ENCODE measurements around the gene COL13A1. TPM values are rescaled to one million over a fixed set of nuclear protein-coding genes. Genes with fewer than 3 reads are reported as not detected.

COL13A1 gene
- total RNA-seq, 1 experiment from 2014 or later = 18.0 TPM

- Histone ChIP-seq H3K36me3 (replicated peaks; ENCODE audit: control insufficient read depth, insufficient read depth, low read length) (no peaks in the 10 kb centered on the region), H3K4me3 (ENCODE audit: insufficient read depth, low read depth, low read length) (no peak overlapping the region), H3K27me3 (ENCODE audit: control insufficient read depth, insufficient read depth, low read length) (no peaks in the 10 kb centered on the region)
- DNase-seq = no peak
These were observed 94.1 kb downstream of the COL13A1 start for GRCh38 chr10:69895759-69896158.

DNA sequence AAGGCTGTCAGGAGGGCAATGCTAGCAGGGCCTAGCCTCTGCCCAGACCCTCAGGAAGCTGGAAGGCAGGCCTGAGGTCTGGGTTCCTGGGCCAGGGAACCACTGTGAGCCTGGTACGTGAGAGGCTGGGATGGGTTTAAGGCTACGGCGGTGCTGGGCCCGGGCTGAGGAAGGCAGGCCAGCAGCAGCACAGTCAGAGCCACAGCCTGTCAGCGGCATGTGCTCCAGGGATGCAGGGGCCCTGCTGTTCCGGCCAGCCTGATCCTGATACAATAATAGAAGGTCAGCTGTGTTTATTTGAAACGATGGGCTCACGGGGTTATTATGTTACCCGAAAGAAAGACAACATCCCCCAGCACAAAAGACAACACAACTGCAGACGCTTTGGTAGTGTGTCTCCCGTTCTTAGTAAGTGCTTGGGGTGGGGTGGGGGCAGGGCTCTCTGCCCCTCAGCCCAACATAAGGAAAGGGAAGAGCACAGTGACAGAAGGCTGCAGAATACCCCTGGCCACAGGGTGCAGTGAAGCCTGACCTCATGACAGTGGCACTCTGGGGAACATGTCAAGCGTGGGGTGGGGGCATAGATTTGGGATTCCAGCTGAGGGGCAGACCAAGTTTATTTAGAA lies 95.0 kb downstream of the COL13A1 start:
- peak; percentile 81 for DNase-seq
- Histone ChIP-seq H3K36me3 (replicated peaks; ENCODE audit: control insufficient read depth, insufficient read depth, low read length) (no peaks in the 10 kb centered on the region), H3K4me3 (ENCODE audit: insufficient read depth, low read depth, low read length) (no peak overlapping the region), H3K27me3 (ENCODE audit: control insufficient read depth, insufficient read depth, low read length) (no peaks in the 10 kb centered on the region)

- Histone ChIP-seq H3K36me3 (replicated peaks; ENCODE audit: control insufficient read depth, insufficient read depth, low read length) (no peaks in the 10 kb centered on the region), H3K27me3 (ENCODE audit: control insufficient read depth, insufficient read depth, low read length) (no peaks in the 10 kb centered on the region), H3K4me3 (ENCODE audit: insufficient read depth, low read depth, low read length) (no peak overlapping the region)
- DNase-seq = no peak
These were observed 95.7 kb downstream of the COL13A1 start for GRCh38 chr10:69897432-69897831.

GRCh38 chr10:69897999-69898398 lies 96.3 kb downstream of the COL13A1 start:
- no peak for DNase-seq
- H3K27me3 ChIP-seq (ENCODE audit: control insufficient read depth, insufficient read depth, low read length) = no peaks in the 10 kb centered on the region
- no peak overlapping the region for H3K4me3 ChIP-seq (ENCODE audit: insufficient read depth, low read depth, low read length)
- H3K36me3 ChIP-seq (replicated peaks; ENCODE audit: control insufficient read depth, insufficient read depth, low read length) = no peaks in the 10 kb centered on the region

GRCh38 chr10:69898524-69898923 lies 96.8 kb downstream of the COL13A1 start:
- Histone ChIP-seq H3K4me3 (ENCODE audit: insufficient read depth, low read depth, low read length) (no peak overlapping the region), H3K36me3 (replicated peaks; ENCODE audit: control insufficient read depth, insufficient read depth, low read length) (no peaks in the 10 kb centered on the region), H3K27me3 (ENCODE audit: control insufficient read depth, insufficient read depth, low read length) (no peaks in the 10 kb centered on the region)
- DNase-seq = no peak

DNA sequence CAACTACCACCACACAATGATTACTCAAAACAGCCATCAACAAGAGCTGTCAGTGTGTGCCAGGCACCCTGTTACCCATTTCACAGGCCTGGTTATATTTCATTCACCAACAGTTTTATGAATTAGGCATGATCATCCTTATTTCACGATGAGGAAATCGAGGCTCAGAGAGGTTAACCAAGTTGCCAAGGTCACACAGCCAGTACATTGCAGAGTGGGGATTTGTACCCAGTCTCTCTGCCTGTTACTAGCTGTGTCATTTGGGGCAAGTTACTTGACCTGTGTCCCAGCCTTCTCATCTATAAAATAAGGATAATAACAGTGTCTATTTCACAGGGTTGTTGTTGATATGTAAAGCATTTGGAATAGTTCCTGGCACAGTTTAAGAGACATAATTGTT lies 97.2 kb downstream of the COL13A1 start:
- no peak overlapping the region for H3K4me3 ChIP-seq (ENCODE audit: insufficient read depth, low read depth, low read length)
- DNase-seq = no peak
- no peaks in the 10 kb centered on the region for H3K36me3 ChIP-seq (replicated peaks; ENCODE audit: control insufficient read depth, insufficient read depth, low read length)
- no peaks in the 10 kb centered on the region for H3K27me3 ChIP-seq (ENCODE audit: control insufficient read depth, insufficient read depth, low read length)

DNA sequence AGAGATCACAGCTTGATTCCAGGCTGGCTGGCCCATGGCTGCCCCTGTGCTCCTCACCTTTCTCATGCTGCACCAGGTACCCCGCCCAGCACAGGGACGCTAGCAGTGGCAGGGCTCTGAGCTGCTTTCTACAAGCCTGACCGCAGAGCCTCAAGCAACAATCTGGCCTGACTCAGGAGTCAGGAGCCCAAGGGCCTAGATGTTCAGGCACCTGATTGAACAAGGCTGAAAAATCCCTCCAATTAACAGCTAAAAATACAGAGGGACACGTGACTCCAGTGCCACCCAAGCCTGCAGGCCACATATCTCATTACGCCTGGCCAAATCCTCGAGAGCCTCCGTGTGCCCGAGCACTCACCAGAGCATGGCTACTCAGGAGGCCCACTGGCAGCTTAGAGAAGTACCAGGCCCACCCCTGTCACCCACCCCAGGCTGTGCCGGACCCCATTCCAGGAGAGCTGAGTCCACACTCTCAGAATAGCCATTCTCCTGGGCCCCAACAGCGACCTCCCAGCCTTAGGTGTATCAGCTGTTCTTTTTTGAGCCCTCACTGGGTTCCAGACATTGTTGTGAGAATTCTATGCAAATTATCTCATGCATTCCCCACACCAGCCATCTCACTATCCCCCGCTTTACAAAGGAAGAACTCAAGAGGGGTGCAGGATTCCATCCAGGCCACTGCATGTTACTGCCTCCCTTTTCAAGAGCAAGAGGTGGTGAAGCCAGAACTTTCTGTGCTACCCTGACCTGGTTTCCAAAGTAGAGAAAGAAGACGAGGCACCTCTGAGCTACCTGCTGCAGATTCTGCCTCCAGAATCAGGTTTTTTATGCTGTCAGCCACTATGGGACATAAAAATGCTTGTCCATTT lies 98.3 kb downstream of the COL13A1 start:
- DNase-seq = peak; percentile 69
- Histone ChIP-seq H3K36me3 (replicated peaks; ENCODE audit: control insufficient read depth, insufficient read depth, low read length) (no peaks in the 10 kb centered on the region), H3K4me3 (ENCODE audit: insufficient read depth, low read depth, low read length) (no peak overlapping the region)

DNA sequence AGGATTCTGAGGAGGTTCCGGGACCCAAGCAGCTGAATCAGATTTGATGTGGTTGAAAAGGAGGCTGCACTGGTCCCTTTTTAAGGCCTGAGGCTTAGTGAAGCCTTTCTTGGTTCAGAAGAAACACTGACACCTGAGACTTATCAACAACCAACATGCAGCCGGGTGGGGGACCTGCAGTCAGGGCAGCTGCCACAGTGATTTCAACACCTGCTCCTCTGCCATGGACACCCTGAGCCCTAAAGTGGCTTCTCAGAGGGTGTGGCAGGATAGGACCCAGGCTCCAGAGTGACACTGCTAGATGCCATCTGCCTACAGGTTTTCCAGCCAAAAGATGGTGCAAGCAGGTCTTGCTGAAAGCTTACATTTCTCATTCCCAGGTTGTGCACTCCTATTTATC lies 99.3 kb downstream of the COL13A1 start:
- Histone ChIP-seq H3K36me3 (replicated peaks; ENCODE audit: control insufficient read depth, insufficient read depth, low read length) (no peaks in the 10 kb centered on the region), H3K27me3 (ENCODE audit: control insufficient read depth, insufficient read depth, low read length) (no peaks in the 10 kb centered on the region), H3K4me3 (ENCODE audit: insufficient read depth, low read depth, low read length) (no peak overlapping the region)
- no peak for DNase-seq

More for the DNA sequence above, 98.3 kb downstream of the COL13A1 start:
- H3K27me3 ChIP-seq (ENCODE audit: control insufficient read depth, insufficient read depth, low read length) = no peaks in the 10 kb centered on the region

DNA sequence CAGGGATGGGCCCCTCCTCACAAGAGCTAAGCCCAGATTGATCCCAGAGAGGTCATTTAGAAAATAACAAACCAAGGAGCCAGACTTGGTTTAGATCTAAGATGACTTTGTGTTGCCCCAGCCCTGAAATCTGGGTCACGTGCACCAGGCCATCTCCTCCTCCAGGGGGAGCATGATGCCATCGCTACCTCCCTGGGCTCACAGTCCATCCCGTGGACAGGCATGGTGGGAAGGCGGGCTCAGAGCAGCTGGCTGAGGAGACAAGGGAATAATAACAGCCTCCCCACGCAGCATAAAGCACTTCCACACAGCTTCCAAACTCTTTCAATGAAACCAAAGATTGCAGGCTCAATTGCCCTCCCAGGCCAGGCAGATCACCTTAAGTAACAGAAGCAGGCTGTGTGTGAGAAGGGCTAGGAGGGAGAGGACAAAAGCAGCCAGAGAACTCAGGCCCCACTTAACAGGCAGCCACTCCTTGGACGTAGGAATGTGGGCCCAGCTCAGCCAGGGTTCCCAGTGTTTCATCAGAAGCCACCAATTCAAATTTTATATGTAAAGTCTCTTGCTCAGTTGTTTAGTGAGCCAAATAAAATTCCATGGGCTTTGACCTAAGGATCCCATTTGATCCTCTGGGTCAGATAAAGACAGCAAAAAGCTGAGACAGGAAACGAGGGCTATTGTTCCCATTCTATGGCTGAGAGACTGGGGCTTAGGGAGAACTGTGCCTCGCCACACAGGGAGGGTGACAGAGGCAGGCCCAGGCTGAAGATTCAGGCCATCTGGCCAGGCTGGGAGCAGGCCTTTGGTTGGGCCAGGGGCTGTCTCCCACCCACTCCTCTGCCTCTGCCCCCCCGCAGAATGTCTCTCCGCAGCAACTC lies 100.2 kb downstream of the COL13A1 start:
- Histone ChIP-seq H3K4me3 (ENCODE audit: insufficient read depth, low read depth, low read length) (no peak overlapping the region), H3K36me3 (replicated peaks; ENCODE audit: control insufficient read depth, insufficient read depth, low read length) (no peaks in the 10 kb centered on the region), H3K27me3 (ENCODE audit: control insufficient read depth, insufficient read depth, low read length) (no peaks in the 10 kb centered on the region)
- peak; percentile 96 for DNase-seq

DNA sequence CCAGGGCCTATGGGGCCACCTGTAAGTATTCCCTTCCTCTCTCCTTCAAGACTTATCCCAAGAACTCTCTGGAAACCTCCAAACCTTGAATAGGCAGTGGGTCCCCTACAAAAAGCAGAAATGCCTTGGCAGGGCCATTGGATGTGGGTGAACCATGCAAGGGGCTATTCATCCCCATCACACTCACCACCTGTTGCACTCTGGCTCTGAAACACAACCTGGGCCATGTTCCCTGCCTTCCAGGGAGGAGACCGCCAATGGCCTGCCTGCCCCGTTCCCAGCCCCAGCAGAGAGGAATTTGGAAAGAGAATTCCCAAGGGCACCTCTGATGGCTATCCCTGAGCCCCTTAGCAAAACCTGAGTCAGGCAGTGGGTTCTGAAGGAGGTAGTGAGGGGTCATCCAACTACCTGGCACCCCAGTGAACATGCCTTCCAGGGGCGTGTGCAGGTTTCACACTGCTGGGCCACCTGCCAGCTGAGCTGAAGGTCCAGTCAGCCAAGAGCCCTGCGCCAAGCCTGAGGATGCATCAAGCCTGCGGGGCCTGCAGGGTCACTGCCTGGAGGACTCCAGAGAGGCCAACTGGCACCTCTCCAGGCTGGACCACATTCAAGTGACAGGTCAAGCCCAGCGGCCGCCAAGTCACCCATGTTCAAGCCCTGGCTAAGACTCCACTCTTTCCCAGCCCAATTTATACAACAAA lies 101.3 kb downstream of the COL13A1 start:
- no peaks in the 10 kb centered on the region for H3K36me3 ChIP-seq (replicated peaks; ENCODE audit: control insufficient read depth, insufficient read depth, low read length)
- no peak overlapping the region for H3K4me3 ChIP-seq (ENCODE audit: insufficient read depth, low read depth, low read length)
- H3K27me3 ChIP-seq (ENCODE audit: control insufficient read depth, insufficient read depth, low read length) = no peaks in the 10 kb centered on the region
- no peak for DNase-seq

GRCh38 chr10:69904533-69904932 lies 102.8 kb downstream of the COL13A1 start:
- H3K4me3 ChIP-seq (ENCODE audit: insufficient read depth, low read depth, low read length) = no peak overlapping the region
- no peaks in the 10 kb centered on the region for H3K36me3 ChIP-seq (replicated peaks; ENCODE audit: control insufficient read depth, insufficient read depth, low read length)
- DNase-seq = peak; percentile 69
- H3K27me3 ChIP-seq (ENCODE audit: control insufficient read depth, insufficient read depth, low read length) = no peaks in the 10 kb centered on the region

GRCh38 chr10:69906425-69906824 lies 104.7 kb downstream of the COL13A1 start:
- H3K4me3 ChIP-seq (ENCODE audit: insufficient read depth, low read depth, low read length) = no peak overlapping the region
- DNase-seq = no peak
- no peaks in the 10 kb centered on the region for H3K27me3 ChIP-seq (ENCODE audit: control insufficient read depth, insufficient read depth, low read length)
- H3K36me3 ChIP-seq (replicated peaks; ENCODE audit: control insufficient read depth, insufficient read depth, low read length) = no peaks in the 10 kb centered on the region

GRCh38 chr10:69907517-69907916 lies 105.8 kb downstream of the COL13A1 start:
- Histone ChIP-seq H3K4me3 (ENCODE audit: insufficient read depth, low read depth, low read length) (no peak overlapping the region), H3K27me3 (ENCODE audit: control insufficient read depth, insufficient read depth, low read length) (no peaks in the 10 kb centered on the region), H3K36me3 (replicated peaks; ENCODE audit: control insufficient read depth, insufficient read depth, low read length) (no peaks in the 10 kb centered on the region)
- DNase-seq = no peak

GRCh38 chr10:69908124-69908523 lies 106.4 kb downstream of the COL13A1 start:
- no peak overlapping the region for H3K4me3 ChIP-seq (ENCODE audit: insufficient read depth, low read depth, low read length)
- no peaks in the 10 kb centered on the region for H3K27me3 ChIP-seq (ENCODE audit: control insufficient read depth, insufficient read depth, low read length)
- DNase-seq = no peak
- no peaks in the 10 kb centered on the region for H3K36me3 ChIP-seq (replicated peaks; ENCODE audit: control insufficient read depth, insufficient read depth, low read length)
